Small intestine (tissue), 7 donors: Measurements from ENCODE around the gene TRIM24. TPM values are rescaled to one million over a fixed set of nuclear protein-coding genes. Genes with fewer than 3 reads are reported as not detected.

Experiments
- DNase-seq, 2 donors: peaks; one replicate each; pipeline versions ENCODE4 v3.0.0 to v3.0.0-alpha.2; 2013
- FAIRE-seq: peaks from 2 replicates; lab custom pipeline; 2012; peaks lifted over from hg19 to GRCh38; lab: Jason Lieb, UNC
- H3K27ac ChIP-seq, 3 donors: one replicate each; pipeline ENCODE4 v1.5.1; 2013; ENCODE audit warnings: low read length in 2 of 3, mild to moderate bottlenecking in 2 of 3, control low read depth in 1 of 3, inconsistent platforms in 1 of 3, low read depth in 1 of 3, moderate library complexity in 1 of 3
- H3K27me3 ChIP-seq, 3 donors: one replicate each; pipeline ENCODE4 v1.6.1; 2013; ENCODE audit warnings: low read length in 3 of 3, inconsistent platforms in 1 of 3; ENCODE audit not compliant: control insufficient read depth in 3 of 3, insufficient read depth in 3 of 3
- H3K36me3 ChIP-seq, 3 donors: one replicate each; pipeline ENCODE4 v1.6.1; 2013; ENCODE audit warnings: low read length in 3 of 3, inconsistent platforms in 1 of 3, low read depth in 1 of 3, mild to moderate bottlenecking in 1 of 3, moderate library complexity in 1 of 3; ENCODE audit not compliant: control insufficient read depth in 3 of 3, insufficient read depth in 2 of 3
- H3K4me1 ChIP-seq, 3 donors: one replicate each; pipeline ENCODE4 v1.6.1; 2013; ENCODE audit warnings: low read length in 2 of 3, inconsistent platforms in 1 of 3, low read depth in 1 of 3, mild to moderate bottlenecking in 1 of 3, moderate library complexity in 1 of 3; ENCODE audit not compliant: control insufficient read depth in 3 of 3, insufficient read depth in 2 of 3
- H3K4me3 ChIP-seq, 3 donors: one replicate each; pipeline ENCODE4 v1.5.1; 2013; ENCODE audit warnings: low read length in 3 of 3, control low read depth in 1 of 3, inconsistent platforms in 1 of 3, low read depth in 1 of 3, mild to moderate bottlenecking in 1 of 3, moderate library complexity in 1 of 3
- H3K9me3 ChIP-seq, 2 donors: one replicate each; pipeline ENCODE4 v1.6.1; 2013; ENCODE audit warnings: low read depth in 1 of 2, low read length in 1 of 2; ENCODE audit not compliant: control insufficient read depth in 2 of 2, insufficient read depth in 1 of 2
- WGBS, 3 donors: extraction: QIAGEN DNeasy Blood & Tissue Kit; methylation state at CpG; one replicate each; pipeline ENCODE4 v1.1.7; 2013; 5-methylcytosine and 5-hydroxymethylcytosine counted together
- polyA plus RNA-seq, 4 donors: library from polyadenylated mRNA; stranded (reverse) in 3 of 4; unstranded in 1 of 4; fragments of 200-250 nt in 3 of 4; fragments of 120-200 nt in 1 of 4; gene quantifications; one replicate each; pipeline versions ENCODE4 v1.2.1 to v1.2.3, GENCODE V29; 2013
- donor health status: healthy with polysubstance abuse.
- donor health status: control.
- donor health status: control.
- donor health status: Bipolar disorder and iron deficiency.
- donor health status: healthy.

The TRIM24 gene
- polyA plus RNA-seq, 4 donors, result 5.8 to 37.3 (median 9.8) TPM

DNA sequence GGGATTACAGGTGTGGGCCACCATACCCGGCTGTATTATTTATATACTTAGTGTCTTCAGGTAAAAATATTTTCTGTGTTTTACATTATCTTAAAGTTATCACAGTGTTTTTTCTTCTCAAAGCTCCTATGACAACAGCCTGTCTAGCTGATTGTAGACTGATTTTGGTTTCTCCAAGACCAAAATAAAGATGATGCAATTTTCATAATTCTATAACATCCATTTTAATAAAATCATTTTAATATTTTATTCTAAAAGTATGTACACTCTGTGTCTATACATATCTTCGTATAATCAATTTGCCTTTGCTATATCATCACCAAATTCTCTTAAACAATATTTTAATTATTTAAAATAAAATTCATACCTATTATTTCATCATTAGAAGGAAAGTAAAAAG is 108.6 kb downstream of the TRIM24 start:
- DNase-seq, result no peak
- Histone ChIP-seq H3K27me3 (no peaks in the 10 kb centered on the region), H3K4me1 (no peaks in the 10 kb centered on the region), H3K27ac (no peak overlapping the region), H3K9me3 (peaks cover 0 to 37% of the 10 kb centered on the region in 2 donors), H3K4me3 (no peak overlapping the region), H3K36me3 (peaks cover 9 to 49% (median 14%) of the 10 kb centered on the region in 3 donors)
- FAIRE-seq, result no peak
- WGBS, 3 donors, result 96 to 98% (median 97%) methylated on average over 2 of the region's 2 CpGs

DNA sequence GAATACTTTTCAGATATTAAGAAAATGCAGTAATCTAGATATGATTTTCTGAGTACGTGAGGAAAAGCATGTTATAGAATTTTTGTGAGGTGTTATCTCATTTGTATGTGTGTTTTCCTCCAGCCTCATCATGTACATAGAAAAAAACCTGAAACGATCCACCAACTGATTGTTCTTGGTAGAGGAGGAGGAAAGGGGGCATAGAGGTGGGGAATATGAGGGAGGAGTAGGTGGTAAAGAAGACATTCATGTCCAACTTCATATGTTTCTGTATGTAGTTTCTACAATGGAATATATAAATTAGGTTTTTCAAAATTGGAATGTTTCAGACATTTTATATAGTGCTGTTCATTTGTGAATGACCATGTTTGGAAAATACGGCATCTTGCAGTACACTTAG is 109.4 kb downstream of the TRIM24 start:
- no peaks in the 10 kb centered on the region for H3K4me1 ChIP-seq
- no peak overlapping the region for H3K27ac ChIP-seq
- no peak for FAIRE-seq
- no peak overlapping the region for H3K4me3 ChIP-seq
- H3K9me3 ChIP-seq, result peaks cover 0 to 29% of the 10 kb centered on the region in 2 donors
- WGBS, 3 donors, result 95 to 97% (median 96%) methylated on average over 3 of the region's 3 CpGs
- no peak for DNase-seq
- H3K36me3 ChIP-seq, result peaks cover 9 to 44% (median 13%) of the 10 kb centered on the region in 3 donors
- no peaks in the 10 kb centered on the region for H3K27me3 ChIP-seq

DNA sequence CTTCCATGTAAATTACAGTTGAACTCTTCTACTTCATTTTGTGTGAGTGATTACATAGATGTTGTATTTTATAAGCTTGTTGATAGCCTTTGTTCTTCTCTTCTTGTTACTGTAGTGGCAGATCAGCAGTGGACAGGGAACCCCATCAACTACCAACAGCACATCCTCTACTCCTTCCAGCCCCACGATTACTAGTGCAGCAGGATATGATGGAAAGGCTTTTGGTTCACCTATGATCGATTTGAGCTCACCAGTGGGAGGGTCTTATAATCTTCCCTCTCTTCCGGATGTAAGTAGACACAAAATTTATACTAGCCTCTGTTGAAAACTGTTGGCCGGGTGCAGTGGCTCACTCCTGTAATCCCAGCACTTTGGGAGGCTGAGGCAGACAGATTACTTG is 110.7 kb downstream of the TRIM24 start:
- peaks cover 0 to 16% of the 10 kb centered on the region in 2 donors for H3K9me3 ChIP-seq
- H3K4me1 ChIP-seq, result no peaks in the 10 kb centered on the region
- no peak overlapping the region for H3K27ac ChIP-seq
- no peak overlapping the region for H3K4me3 ChIP-seq
- no peaks in the 10 kb centered on the region for H3K27me3 ChIP-seq
- no peak for FAIRE-seq
- peaks cover 6 to 35% (median 8%) of the 10 kb centered on the region in 3 donors for H3K36me3 ChIP-seq
- no peak for DNase-seq
- WGBS, 3 donors, result 98 to 99% (median 98%) methylated on average over 4 of the region's 4 CpGs

DNA sequence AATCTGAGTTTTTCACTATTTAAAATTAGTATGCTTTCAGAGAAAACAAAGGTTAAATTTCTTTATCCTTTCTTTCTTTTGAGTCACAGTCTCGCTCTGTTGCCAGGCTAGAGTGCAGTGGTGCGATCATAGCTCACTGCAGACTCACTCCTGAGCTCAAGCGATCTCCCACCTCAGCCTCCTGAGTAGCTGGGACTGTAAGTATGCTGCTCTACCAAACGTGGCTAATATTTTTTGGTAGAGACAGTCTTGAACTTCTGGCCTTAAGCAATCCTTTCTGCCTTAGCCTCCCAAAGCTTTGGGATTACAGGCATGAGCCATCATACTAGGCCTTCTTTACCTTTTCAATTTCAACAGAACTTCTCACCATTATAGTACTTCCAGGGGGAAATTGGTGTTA is 113.7 kb downstream of the TRIM24 start:
- Histone ChIP-seq H3K9me3 (no peaks in the 10 kb centered on the region), H3K36me3 (peaks cover 4 to 28% (median 9%) of the 10 kb centered on the region in 3 donors), H3K27me3 (no peaks in the 10 kb centered on the region), H3K27ac (no peak overlapping the region), H3K4me1 (no peaks in the 10 kb centered on the region), H3K4me3 (no peak overlapping the region)
- FAIRE-seq (no peak), DNase-seq (no peak)
- whole genome bisulfite sequencing, 3 donors, result 67 to 94% (median 82%) methylated on average over 4 of the region's 4 CpGs

- FAIRE-seq (no peak), DNase-seq (no peak)
- H3K9me3 ChIP-seq, result no peaks in the 10 kb centered on the region
- 94 to 98% (median 97%) methylated on average over 5 of the region's 5 CpGs for WGBS, 3 donors
- H3K4me1 ChIP-seq, result no peaks in the 10 kb centered on the region
- H3K27me3 ChIP-seq, result no peaks in the 10 kb centered on the region
- no peak overlapping the region for H3K4me3 ChIP-seq
- H3K36me3 ChIP-seq, result peaks cover 4 to 23% (median 10%) of the 10 kb centered on the region in 3 donors
- no peak overlapping the region for H3K27ac ChIP-seq
These were observed 115.9 kb downstream of the TRIM24 start for GRCh38 chr7:138575897-138576428.

DNA sequence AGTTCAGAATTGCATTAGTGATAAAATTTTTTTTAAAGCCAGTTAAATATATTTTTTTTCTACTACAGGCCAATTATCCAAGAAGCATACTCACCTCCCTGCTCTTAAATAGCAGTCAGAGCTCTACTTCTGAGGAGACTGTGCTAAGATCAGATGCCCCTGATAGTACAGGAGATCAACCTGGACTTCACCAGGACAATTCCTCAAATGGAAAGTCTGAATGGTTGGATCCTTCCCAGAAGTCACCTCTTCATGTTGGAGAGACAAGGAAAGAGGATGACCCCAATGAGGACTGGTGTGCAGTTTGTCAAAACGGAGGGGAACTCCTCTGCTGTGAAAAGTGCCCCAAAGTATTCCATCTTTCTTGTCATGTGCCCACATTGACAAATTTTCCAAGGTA is 119.1 kb downstream of the TRIM24 start:
- no peak for DNase-seq
- FAIRE-seq, result no peak
- Histone ChIP-seq H3K36me3 (peaks cover 6 to 24% (median 6%) of the 10 kb centered on the region in 3 donors), H3K27me3 (no peaks in the 10 kb centered on the region), H3K4me3 (no peak overlapping the region), H3K9me3 (no peaks in the 10 kb centered on the region), H3K27ac (no peak overlapping the region), H3K4me1 (no peaks in the 10 kb centered on the region)
- 83 to 89% (median 88%) methylated on average over 1 of the region's 1 CpG for WGBS, 3 donors

- 98% methylated on average over 3 of the region's 3 CpGs for WGBS, 3 donors
- FAIRE-seq (no peak), DNase-seq (no peak)
- Histone ChIP-seq H3K27me3 (no peaks in the 10 kb centered on the region), H3K9me3 (no peaks in the 10 kb centered on the region), H3K4me3 (no peak overlapping the region), H3K27ac (no peak overlapping the region), H3K4me1 (no peaks in the 10 kb centered on the region), H3K36me3 (peaks cover 6 to 24% (median 6%) of the 10 kb centered on the region in 3 donors)
These were observed 119.6 kb downstream of the TRIM24 start for GRCh38 chr7:138579671-138580070.

- WGBS, 3 donors, result 91 to 94% (median 93%) methylated on average over 4 of the region's 4 CpGs
- Histone ChIP-seq H3K27me3 (no peaks in the 10 kb centered on the region), H3K36me3 (peaks cover 4 to 21% (median 7%) of the 10 kb centered on the region in 3 donors), H3K4me3 (no peak overlapping the region), H3K27ac (no peak overlapping the region), H3K9me3 (no peaks in the 10 kb centered on the region), H3K4me1 (no peaks in the 10 kb centered on the region)
- FAIRE-seq (no peak), DNase-seq (no peak)
These were observed 121.0 kb downstream of the TRIM24 start for GRCh38 chr7:138581065-138581464.

DNA sequence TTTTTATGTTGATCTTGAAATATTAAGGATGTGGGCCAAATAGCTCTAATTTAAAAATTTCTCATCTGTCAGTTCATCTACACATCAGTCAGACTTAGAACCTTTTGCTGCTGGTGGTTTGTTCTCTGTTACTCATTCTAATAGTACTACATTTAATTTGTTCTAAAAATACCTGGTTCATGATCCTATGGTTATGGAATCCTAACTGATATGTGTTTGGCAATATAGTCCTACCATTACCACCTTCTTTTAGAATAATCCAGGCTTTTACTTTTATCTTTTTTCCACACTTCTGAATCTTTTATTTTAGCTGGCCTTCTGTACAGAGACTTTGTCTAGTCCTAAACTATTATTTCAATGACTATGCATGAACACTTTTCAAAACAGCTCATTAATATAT is 124.2 kb downstream of the TRIM24 start:
- DNase-seq (no peak), FAIRE-seq (no peak)
- Histone ChIP-seq H3K4me3 (no peak overlapping the region), H3K4me1 (no peaks in the 10 kb centered on the region), H3K27ac (no peak overlapping the region), H3K27me3 (no peaks in the 10 kb centered on the region), H3K36me3 (peaks cover 4 to 24% (median 7%) of the 10 kb centered on the region in 3 donors), H3K9me3 (no peaks in the 10 kb centered on the region)
